A673 (cell line): ENCODE results near the gene AGO3.

Experiments used
- EZH2 ChIP-seq: fragments of 200-600 bp; sonication (generic); IDR thresholded peaks from 2 replicates; pipeline ENCODE4 v1.6.1; 2017; ENCODE audit warnings: borderline replicate concordance, low read depth, mild to moderate bottlenecking, mixed read lengths, antibody characterized with exemption, low read length; ENCODE audit not compliant: poor library complexity, severe bottlenecking
- TF ChIP-seq, protein P1 (sequence below): fragments of 300-800, 200-600 bp; sonication (generic); conservative IDR thresholded peaks from 2 replicates; pipeline ENCODE4 v1.5.1; 2017; ENCODE audit warnings: low read depth, mild to moderate bottlenecking, antibody characterized with exemption, low read length, moderate library complexity, mixed read lengths

DNA sequence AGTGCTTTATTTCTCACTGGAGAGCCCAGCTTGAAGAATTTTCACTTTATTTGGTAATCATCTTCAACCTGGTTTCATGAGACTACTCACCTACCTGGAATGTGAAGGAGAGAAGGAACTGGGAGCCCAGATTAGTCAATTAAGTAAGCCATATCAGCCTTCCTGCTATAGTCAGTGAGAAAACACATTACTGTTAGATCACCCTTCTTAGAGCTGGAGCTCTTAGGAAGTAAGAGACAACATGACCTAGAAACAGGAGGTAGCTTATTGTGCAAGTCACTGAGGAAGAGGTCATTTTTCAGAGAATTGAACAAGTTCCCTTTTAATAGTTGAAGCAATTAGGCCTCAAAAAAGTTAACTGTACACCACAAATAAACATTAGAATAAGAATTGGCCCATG, 103.8 kb downstream of the AGO3 start:
- TF ChIP-seq, protein P1, sequence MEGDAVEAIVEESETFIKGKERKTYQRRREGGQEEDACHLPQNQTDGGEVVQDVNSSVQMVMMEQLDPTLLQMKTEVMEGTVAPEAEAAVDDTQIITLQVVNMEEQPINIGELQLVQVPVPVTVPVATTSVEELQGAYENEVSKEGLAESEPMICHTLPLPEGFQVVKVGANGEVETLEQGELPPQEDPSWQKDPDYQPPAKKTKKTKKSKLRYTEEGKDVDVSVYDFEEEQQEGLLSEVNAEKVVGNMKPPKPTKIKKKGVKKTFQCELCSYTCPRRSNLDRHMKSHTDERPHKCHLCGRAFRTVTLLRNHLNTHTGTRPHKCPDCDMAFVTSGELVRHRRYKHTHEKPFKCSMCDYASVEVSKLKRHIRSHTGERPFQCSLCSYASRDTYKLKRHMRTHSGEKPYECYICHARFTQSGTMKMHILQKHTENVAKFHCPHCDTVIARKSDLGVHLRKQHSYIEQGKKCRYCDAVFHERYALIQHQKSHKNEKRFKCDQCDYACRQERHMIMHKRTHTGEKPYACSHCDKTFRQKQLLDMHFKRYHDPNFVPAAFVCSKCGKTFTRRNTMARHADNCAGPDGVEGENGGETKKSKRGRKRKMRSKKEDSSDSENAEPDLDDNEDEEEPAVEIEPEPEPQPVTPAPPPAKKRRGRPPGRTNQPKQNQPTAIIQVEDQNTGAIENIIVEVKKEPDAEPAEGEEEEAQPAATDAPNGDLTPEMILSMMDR: no peak
- TF ChIP-seq EZH2: no peak
